Stimulated activated CD8-positive, alpha-beta memory T cell treated with anti-CD3 and anti-CD28 coated beads, Interleukin-12 subunit alpha, Interleukin-12 subunit beta, amount 100 ng/mL, for 4 hours (primary cell): Measurements from ENCODE around the gene LAMB4.

ENCODE experiments used
- DNase-seq: peaks from one replicate; pipeline ENCODE4 v3.0.0-alpha.2; 2020; ENCODE audit warnings: low read depth

Gene LAMB4

GRCh38 chr7:108079648-108080591, 50.2 kb downstream of the LAMB4 start:
- no peak for DNase-seq

- DNase-seq: no peak
Observed at GRCh38 chr7:108079276-108079647, 50.9 kb downstream of the LAMB4 start.

- no peak for DNase-seq
Observed at GRCh38 chr7:108078691-108079090, 51.5 kb downstream of the LAMB4 start.

- no peak for DNase-seq
Observed at GRCh38 chr7:108078211-108078673, 51.9 kb downstream of the LAMB4 start.

GRCh38 chr7:108077709-108078108, 52.5 kb downstream of the LAMB4 start:
- DNase-seq: no peak

- DNase-seq: no peak
Observed at GRCh38 chr7:108076156-108076555, 54.0 kb downstream of the LAMB4 start.

- no peak for DNase-seq
Observed at GRCh38 chr7:108073305-108074070, 56.7 kb downstream of the LAMB4 start.

GRCh38 chr7:108072739-108073138, 57.4 kb downstream of the LAMB4 start:
- DNase-seq: no peak

- DNase-seq: no peak
Observed at GRCh38 chr7:108072116-108072515, 58.0 kb downstream of the LAMB4 start.

- DNase-seq: no peak
Observed at GRCh38 chr7:108071551-108071950, 58.6 kb downstream of the LAMB4 start.

- DNase-seq: no peak
Observed at GRCh38 chr7:108069646-108070045, 60.5 kb downstream of the LAMB4 start.

GRCh38 chr7:108067844-108068243, 62.3 kb downstream of the LAMB4 start:
- DNase-seq: no peak

- no peak for DNase-seq
Observed at GRCh38 chr7:108066486-108066885, 63.7 kb downstream of the LAMB4 start.

GRCh38 chr7:108063520-108063933, 66.6 kb downstream of the LAMB4 start:
- no peak for DNase-seq

- no peak for DNase-seq
Observed at GRCh38 chr7:108062250-108063014, 67.7 kb downstream of the LAMB4 start.

GRCh38 chr7:108059526-108059925, 70.6 kb downstream of the LAMB4 start:
- no peak for DNase-seq

- DNase-seq: no peak
Observed at GRCh38 chr7:108057951-108058481, 72.1 kb downstream of the LAMB4 start.

- DNase-seq: no peak
Observed at GRCh38 chr7:108055611-108056021, 74.5 kb downstream of the LAMB4 start.

GRCh38 chr7:108054537-108054936, 75.6 kb downstream of the LAMB4 start:
- DNase-seq: no peak

- DNase-seq: no peak
Observed at GRCh38 chr7:108053250-108053649, 76.9 kb downstream of the LAMB4 start.

GRCh38 chr7:108051454-108051853, 78.7 kb downstream of the LAMB4 start:
- DNase-seq: no peak

GRCh38 chr7:108049962-108050361, 80.2 kb downstream of the LAMB4 start:
- no peak for DNase-seq
